Pons (tissue), 1 donor: ENCODE results near the gene ATP6V0C.

Experiments used
- DNase-seq: peaks from one replicate; pipeline ENCODE4 v3.0.0-alpha.2; 2016; ENCODE audit warnings: low spot score

Gene ATP6V0C

GRCh38 chr16:2513405-2514332, at the start of gene ATP6V0C:
ATP6V0C (plus strand) TSS chr16:2513952; CDS start chr16:2514104, 152 bp downstream.
- DNase-seq, result peak; percentile 87

- no peak for DNase-seq
These were observed 49.4 kb upstream of the ATP6V0C start for GRCh38 chr16:2464333-2464732.

GRCh38 chr16:2465653-2466415, 47.9 kb upstream of the ATP6V0C start:
- no peak for DNase-seq

GRCh38 chr16:2466667-2467527, 46.9 kb upstream of the ATP6V0C start:
- no peak for DNase-seq

- no peak for DNase-seq
These were observed 46.1 kb upstream of the ATP6V0C start for GRCh38 chr16:2467528-2468232.

- no peak for DNase-seq
These were observed 45.5 kb upstream of the ATP6V0C start for GRCh38 chr16:2468233-2468724.

- peak; percentile 59 for DNase-seq
These were observed 44.9 kb upstream of the ATP6V0C start for GRCh38 chr16:2468725-2469398.

GRCh38 chr16:2469399-2470233, 44.1 kb upstream of the ATP6V0C start:
- DNase-seq, result no peak

- no peak for DNase-seq
These were observed 43.5 kb upstream of the ATP6V0C start for GRCh38 chr16:2470234-2470601.

- DNase-seq, result no peak
These were observed 43.1 kb upstream of the ATP6V0C start for GRCh38 chr16:2470603-2471015.

GRCh38 chr16:2471016-2471652, 42.6 kb upstream of the ATP6V0C start, which contains the start of gene NTN3:
NTN3 (plus strand) TSS chr16:2471297; CDS start chr16:2471702, 405 bp downstream.
- DNase-seq, result no peak

GRCh38 chr16:2471653-2472487, 41.9 kb upstream of the ATP6V0C start:
- DNase-seq, result no peak

GRCh38 chr16:2472488-2472864, 41.3 kb upstream of the ATP6V0C start:
- no peak for DNase-seq

- DNase-seq, result no peak
These were observed 40.8 kb upstream of the ATP6V0C start for GRCh38 chr16:2472885-2473445.

- no peak for DNase-seq
These were observed 40.3 kb upstream of the ATP6V0C start for GRCh38 chr16:2473446-2473926.

GRCh38 chr16:2473999-2474876, 39.5 kb upstream of the ATP6V0C start:
- DNase-seq, result no peak
